A549 (cell line): ENCODE results near the gene HOXB5. TPM values are rescaled to one million over a fixed set of nuclear protein-coding genes. Genes with fewer than 3 reads are reported as not detected.

Source experiments
- ATAC-seq, 2 experiments: fragments of 200-7000 bp in 1 of 2; fragments of >200 bp in 1 of 2; cut with Nextera tagmentation in 1 of 2; cut with Tn5 transposase in 1 of 2; 3 replicates each; pipeline versions ENCODE4 v1.8.0 to v1.9.1; 2018 to 2020; ENCODE audit warnings: mild to moderate bottlenecking in 1 of 2, moderate library complexity in 1 of 2
- CTCF ChIA-PET: fragments of 300-600 bp; sonication (Branson Sonifier 250); formaldehyde crosslinking; extraction: SDS; loops from one replicate; lab custom pipeline; 2021; ENCODE audit warnings: antibody characterized with exemption, inconsistent platforms; lab: Yijun Ruan, JAX
- POLR2A ChIA-PET: fragments of 350-600 bp; formaldehyde crosslinking; extraction: SDS; loops from one replicate; lab custom pipeline; 2021; ENCODE audit warnings: antibody characterized with exemption, inconsistent platforms; lab: Yijun Ruan, JAX
- DNase-seq, 2 experiments: peaks; one replicate each; pipeline versions ENCODE4 v3.0.0 to v3.0.0-alpha.2; 2011 to 2016; ENCODE audit warnings: low read depth in 1 of 2, low spot score in 1 of 2
- FAIRE-seq: peaks from 2 replicates; lab custom pipeline; 2011; peaks lifted over from hg19 to GRCh38; lab: Jason Lieb, UNC
- H3K27ac ChIP-seq, 2 experiments: fragments of >200 bp; sonication (Bioruptor Twin); formaldehyde crosslinking; 3 replicates each; pipeline ENCODE4 v1.5.1; 2016 to 2017
- H3K4me1 ChIP-seq: fragments of >200 bp; sonication (Bioruptor Twin); formaldehyde crosslinking; 3 replicates; pipeline ENCODE4 v1.6.1; 2016
- H3K4me2 ChIP-seq: fragments of >200 bp; sonication (Bioruptor Twin); formaldehyde crosslinking; 3 replicates; pipeline ENCODE4 v1.6.1; 2016
- H3K4me3 ChIP-seq: fragments of >200 bp; sonication (Bioruptor Twin); formaldehyde crosslinking; 3 replicates; pipeline ENCODE4 v1.5.1; 2016
- H3K9me3 ChIP-seq: fragments of >200 bp; sonication (Bioruptor Twin); formaldehyde crosslinking; 3 replicates; pipeline ENCODE4 v1.6.1; 2016
- ATOH8 ChIP-seq: fragments of 250-450 bp; sonication (Bioruptor Pico); IDR thresholded peaks from 2 replicates; pipeline ENCODE4 v1.5.0; 2020; ENCODE audit warnings: low read depth, mild to moderate bottlenecking, moderate library complexity
- BCL3 ChIP-seq: fragments of >200 bp; sonication (Bioruptor Twin); formaldehyde crosslinking; IDR thresholded peaks from 3 replicates; pipeline ENCODE4 v1.6.1; 2016
- CTCF ChIP-seq: fragments of >200 bp; sonication (Bioruptor Twin); formaldehyde crosslinking; IDR thresholded peaks from 3 replicates; pipeline ENCODE4 v1.5.1; 2016
- E2F6 ChIP-seq: IDR thresholded peaks from 2 replicates; pipeline ENCODE4 v1.6.1; 2012; ENCODE audit warnings: low read depth, borderline replicate concordance
- EHMT2 ChIP-seq: fragments of 200-600 bp; sonication (generic); IDR thresholded peaks from 2 replicates; pipeline ENCODE4 v1.6.1; 2016; ENCODE audit warnings: antibody characterized with exemption, low read depth, mild to moderate bottlenecking, moderate library complexity
- ESRRA ChIP-seq: fragments of 150-350 bp; IDR thresholded peaks from 2 replicates; pipeline ENCODE4 v1.6.1; 2014; ENCODE audit warnings: mild to moderate bottlenecking, low read length, borderline replicate concordance
- FOXS1 ChIP-seq: fragments of 250-450 bp; sonication (Bioruptor Pico); IDR thresholded peaks from 2 replicates; pipeline ENCODE4 v1.5.0; 2020; ENCODE audit warnings: mild to moderate bottlenecking, moderate library complexity
- GATA3 ChIP-seq: IDR thresholded peaks from 2 replicates; pipeline ENCODE4 v1.6.1; 2012; ENCODE audit warnings: borderline replicate concordance
- HDAC2 ChIP-seq: fragments of 200-600 bp; sonication (generic); IDR thresholded peaks from 2 replicates; pipeline ENCODE4 v1.6.1; 2016
- HEYL ChIP-seq: fragments of 250-450 bp; sonication (Bioruptor Pico); IDR thresholded peaks from 2 replicates; pipeline ENCODE4 v1.8.0; 2021; ENCODE audit warnings: mild to moderate bottlenecking, moderate library complexity
- HOXB13 ChIP-seq: fragments of 250-450 bp; sonication (Bioruptor Pico); IDR thresholded peaks from 2 replicates; pipeline ENCODE4 v1.5.0; 2020; ENCODE audit warnings: low read depth, mild to moderate bottlenecking, moderate library complexity
- KDM1A ChIP-seq: fragments of 200-600 bp; sonication (generic); IDR thresholded peaks from 2 replicates; pipeline ENCODE4 v1.6.1; 2016; ENCODE audit warnings: low read depth, mild to moderate bottlenecking
- MYC ChIP-seq: IDR thresholded peaks from 2 replicates; pipeline ENCODE4 v1.6.1; 2012; ENCODE audit warnings: mild to moderate bottlenecking, inconsistent platforms, low read length, improper control_type of control experiment, borderline replicate concordance
- PBX3 ChIP-seq: IDR thresholded peaks from 2 replicates; pipeline ENCODE4 v1.6.1; 2012
- POLR2A ChIP-seq: IDR thresholded peaks from 2 replicates; pipeline ENCODE4 v1.6.1; 2012; ENCODE audit warnings: mild to moderate bottlenecking, low read length
- RAD21 ChIP-seq, 2 experiments: fragments of >200 bp in 1 of 2; sonication (Bioruptor Twin) in 1 of 2; formaldehyde crosslinking in 1 of 2; IDR thresholded peaks in 1 of 2; conservative IDR thresholded peaks in 1 of 2; 2 replicates in 1 of 2; 3 replicates in 1 of 2; pipeline ENCODE4 v1.6.1; 2012 to 2018; ENCODE audit warnings: inconsistent platforms in 1 of 2
- RARB ChIP-seq: fragments of 250-450 bp; sonication (Bioruptor Pico); IDR thresholded peaks from 2 replicates; pipeline ENCODE4 v1.8.0; 2021; ENCODE audit warnings: mild to moderate bottlenecking, moderate library complexity
- REST ChIP-seq: fragments of 200-600 bp; sonication (generic); IDR thresholded peaks from 2 replicates; pipeline ENCODE4 v1.6.1; 2016; ENCODE audit warnings: antibody characterized with exemption, mild to moderate bottlenecking, moderate library complexity
- TP53 ChIP-seq: fragments of 250-450 bp; sonication (Bioruptor Pico); IDR thresholded peaks from 2 replicates; pipeline ENCODE4 v1.5.0; 2021; ENCODE audit warnings: mild to moderate bottlenecking, moderate library complexity
- ZSCAN20 ChIP-seq: fragments of 250-450 bp; sonication (Bioruptor Pico); IDR thresholded peaks from 2 replicates; pipeline ENCODE4 v1.8.0; 2022; ENCODE audit warnings: mild to moderate bottlenecking, moderate library complexity
- WGBS: methylation state at CpG from one replicate; pipeline ENCODE4 v1.1.6; 2017; ENCODE audit errors: missing lambda C conversion rate; 5-methylcytosine and 5-hydroxymethylcytosine counted together
- polyA plus RNA-seq, 4 experiments: library from polyadenylated mRNA; depleted of rRNA in 3 of 4; stranded (reverse); fragments of >200 nt; fragmentation: RNase III in 1 of 4; extraction: RNeasy Plus Mini Kit Qiagen cat#74134 plus additional on column Dnase treatment in 1 of 4; gene quantifications; 2 replicates in 3 of 4; 3 replicates in 1 of 4; pipeline ENCODE4 v1.2.3, GENCODE V29; 2011 to 2017

The HOXB5 gene
- polyA plus RNA-seq, 2 of the 4 experiments (the other 2 are of a cell fraction) = 2.5 to 3.0 TPM

- Histone ChIP-seq H3K9me3 (no peaks in the 10 kb centered on the region), H3K4me1 (peaks cover 46% of the 10 kb centered on the region), H3K4me3 (no peak overlapping the region), H3K4me2 (no peak overlapping the region), H3K27ac (no peak overlapping the region)
- POLR2A ChIA-PET = interaction anchor here (3.9 kb wide), 1 partner anchor 9 kb away, joined by 45 read pairs; the partner anchor contains the start of gene HOXB9
- FAIRE-seq (no peak), ATAC-seq (no peak), DNase-seq (no peak)
- CTCF ChIA-PET = interaction anchor here (0.7 to 6.9 kb wide), 8 partner anchors 7 to 37 kb away, joined by 3 to 118 read pairs (median 26); partner anchors contain the start of gene HOXB9
- TF ChIP-seq KDM1A = no peak
- no peak for TF ChIP-seq REST
- no peak for TF ChIP-seq FOXS1 (CRISPR knock-in tag)
- TF ChIP-seq HDAC2 = no peak
- no peak for TF ChIP-seq POLR2A
- TF ChIP-seq EHMT2 = no peak
- no peak for TF ChIP-seq ATOH8 (CRISPR knock-in tag)
- TF ChIP-seq TP53 = no peak
- TF ChIP-seq MYC = no peak
- no peak for TF ChIP-seq HEYL (CRISPR knock-in tag)
- no peak for TF ChIP-seq RAD21 (conservative IDR thresholded peaks at IDR 0.05 in 1 of 2, IDR thresholded peaks at IDR 0.05 in 1 of 2)
- TF ChIP-seq GATA3 = no peak
- no peak for TF ChIP-seq RARB (CRISPR knock-in tag)
- no peak for TF ChIP-seq CTCF
- TF ChIP-seq HOXB13 (CRISPR knock-in tag) = no peak
- no peak for TF ChIP-seq E2F6
- TF ChIP-seq ESRRA = no peak
- TF ChIP-seq PBX3 = no peak
- no peak for TF ChIP-seq BCL3
- TF ChIP-seq ZSCAN20 = no peak
- 90% methylated on average over 20 of the region's 20 CpGs for WGBS
Measured at GRCh38 chr17:48634493-48635208, 41.1 kb upstream of the HOXB5 start.
